GM12878 (cell line): Measurements from ENCODE around the gene DIDO1. TPM values are rescaled to one million over a fixed set of nuclear protein-coding genes. Genes with fewer than 3 reads are reported as not detected.
A peak's percentile ranks its signal among the peaks of the same experiment; 100 is the strongest.

ENCODE experiments used
- BACH1 ChIP-seq: fragments of 450-650 bp; IDR thresholded peaks from 2 replicates; pipeline ENCODE4 v1.6.1; 2017; ENCODE audit warnings: mild to moderate bottlenecking, borderline replicate concordance
- DPF2 ChIP-seq: fragments of 450-650 bp; IDR thresholded peaks from 2 replicates; pipeline ENCODE4 v1.6.1; 2017; ENCODE audit warnings: mild to moderate bottlenecking
- EGR1 ChIP-seq, 2 experiments: IDR thresholded peaks; 1 replicate in 1 of 2; 2 replicates in 1 of 2; pipeline ENCODE4 v1.6.1; 2011 to 2012; ENCODE audit warnings: low read depth in 2 of 2, low read length in 2 of 2, borderline replicate concordance in 1 of 2, mild to moderate bottlenecking in 1 of 2, moderate library complexity in 1 of 2
- ETV6 ChIP-seq, 2 experiments: fragments of 450-650 bp in 1 of 2; IDR thresholded peaks in 1 of 2; conservative IDR thresholded peaks in 1 of 2; 2 replicates each; pipeline ENCODE4 v1.6.1; 2014; ENCODE audit warnings: antibody characterized with exemption in 1 of 2, borderline replicate concordance in 1 of 2, low read depth in 1 of 2, mild to moderate bottlenecking in 1 of 2, moderate library complexity in 1 of 2
- FOS ChIP-seq: IDR thresholded peaks from 3 replicates; pipeline ENCODE4 v1.6.1; 2011; ENCODE audit warnings: borderline replicate concordance; ENCODE audit not compliant: insufficient read length; ENCODE audit errors: extremely low read depth
- IKZF1 ChIP-seq: fragments of 450-650 bp; conservative IDR thresholded peaks from 2 replicates; pipeline ENCODE4 v1.6.1; 2017; ENCODE audit warnings: antibody characterized with exemption, mild to moderate bottlenecking
- LARP7 ChIP-seq: fragments of 450-650 bp; IDR thresholded peaks from 2 replicates; pipeline ENCODE4 v1.6.1; 2017; ENCODE audit warnings: mild to moderate bottlenecking
- MEF2B ChIP-seq: fragments of 450-650 bp; IDR thresholded peaks from 2 replicates; pipeline ENCODE4 v1.6.1; 2018; ENCODE audit warnings: mild to moderate bottlenecking, moderate library complexity; ENCODE audit not compliant: partially characterized antibody, poor library complexity, severe bottlenecking
- NBN ChIP-seq: fragments of 450-650 bp; IDR thresholded peaks from 2 replicates; pipeline ENCODE4 v1.6.1; 2016
- NFIC ChIP-seq: IDR thresholded peaks from 2 replicates; pipeline ENCODE4 v1.6.1; 2012; ENCODE audit warnings: low read depth, mild to moderate bottlenecking, inconsistent platforms, low read length, moderate library complexity
- NR2C1 ChIP-seq: fragments of 450-650 bp; IDR thresholded peaks from 2 replicates; pipeline ENCODE4 v1.6.1; 2017; ENCODE audit warnings: antibody characterized with exemption, mild to moderate bottlenecking, moderate library complexity
- NR2F1 ChIP-seq: fragments of 450-650 bp; conservative IDR thresholded peaks from 2 replicates; pipeline ENCODE4 v1.6.1; 2017; ENCODE audit warnings: mild to moderate bottlenecking
- PAX5 ChIP-seq: IDR thresholded peaks from 2 replicates; pipeline ENCODE4 v1.6.1; 2011; ENCODE audit warnings: low read depth, low read length, borderline replicate concordance
- POU2F2 ChIP-seq: IDR thresholded peaks from 3 replicates; pipeline ENCODE4 v1.6.1; 2011; ENCODE audit warnings: low read depth, mild to moderate bottlenecking, low read length, borderline replicate concordance
- RAD51 ChIP-seq: fragments of 450-650 bp; IDR thresholded peaks from 2 replicates; pipeline ENCODE4 v1.6.1; 2016; ENCODE audit warnings: moderate library complexity, mild to moderate bottlenecking, inconsistent platforms
- RB1 ChIP-seq: fragments of 450-650 bp; formaldehyde crosslinking; IDR thresholded peaks from 2 replicates; pipeline ENCODE4 v1.6.1; 2017; ENCODE audit warnings: mild to moderate bottlenecking, borderline replicate concordance
- SMC3 ChIP-seq: IDR thresholded peaks from 2 replicates; pipeline ENCODE4 v1.6.1; 2011; ENCODE audit warnings: low read length, improper control_type of control experiment, borderline replicate concordance
- TAF1 ChIP-seq: IDR thresholded peaks from 2 replicates; pipeline ENCODE4 v1.6.1; 2011; ENCODE audit warnings: mild to moderate bottlenecking, low read depth, low read length, borderline replicate concordance
- TBL1XR1 ChIP-seq: IDR thresholded peaks from 2 replicates; pipeline ENCODE4 v1.6.1; 2012; ENCODE audit warnings: low read depth, low read length, improper control_type of control experiment
- TCF7 ChIP-seq: IDR thresholded peaks from 2 replicates; pipeline ENCODE4 v1.6.1; 2014; ENCODE audit warnings: antibody characterized with exemption, borderline replicate concordance
- ZNF207 ChIP-seq: fragments of 450-650 bp; IDR thresholded peaks from 2 replicates; pipeline ENCODE4 v1.6.1; 2014; ENCODE audit warnings: antibody characterized with exemption, mild to moderate bottlenecking, borderline replicate concordance
- ZNF217 ChIP-seq: fragments of 450-650 bp; IDR thresholded peaks from 2 replicates; pipeline ENCODE4 v1.6.1; 2017; ENCODE audit warnings: antibody characterized with exemption, mild to moderate bottlenecking
- polyA plus RNA-seq, 11 experiments: library from polyadenylated mRNA; depleted of rRNA in 4 of 11; unstranded in 6 of 11; stranded (reverse) in 5 of 11; fragments of >200 nt; fragmentation: Nextera tagmentation in 4 of 11; fragmentation: Illumina TruSeq in 1 of 11; extraction: Ambion mirVana in 4 of 11; extraction: Trizol in 1 of 11; gene quantifications; 1 replicate in 1 of 11; 2 replicates in 10 of 11; pipeline versions ENCODE4 v1.2.1 to v1.2.3, GENCODE V29; 2011 to 2016; ENCODE audit warnings: inconsistent platforms in 2 of 11, missing spikeins in 2 of 11, low read depth in 1 of 11
- total RNA-seq, 4 experiments: library from RNA; depleted of rRNA in 3 of 4; stranded (reverse); fragments of >200 nt in 3 of 4; fragmentation: Illumina TruSeq in 1 of 4; extraction: Trizol in 1 of 4; gene quantifications; 2 replicates each; pipeline versions ENCODE4 v1.2.1 to v1.2.3, GENCODE V29; 2013 to 2021
- TF ChIP-seq, protein P1 (sequence below): fragments of 450-650 bp; conservative IDR thresholded peaks from 2 replicates; pipeline ENCODE4 v1.6.1; 2017; ENCODE audit warnings: mild to moderate bottlenecking, moderate library complexity
- TF ChIP-seq, protein P2 (sequence below): fragments of 150-350 bp; IDR thresholded peaks from 2 replicates; pipeline ENCODE4 v1.6.1; 2014; ENCODE audit warnings: mild to moderate bottlenecking, low read depth, low read length

DIDO1 gene
- total and polyA plus RNA-seq, 10 of the 15 experiments (the other 5 are each of a cell fraction or from before 2014, with no cell fraction given) = 5.5 to 56.4 (median 38.4) TPM

DNA sequence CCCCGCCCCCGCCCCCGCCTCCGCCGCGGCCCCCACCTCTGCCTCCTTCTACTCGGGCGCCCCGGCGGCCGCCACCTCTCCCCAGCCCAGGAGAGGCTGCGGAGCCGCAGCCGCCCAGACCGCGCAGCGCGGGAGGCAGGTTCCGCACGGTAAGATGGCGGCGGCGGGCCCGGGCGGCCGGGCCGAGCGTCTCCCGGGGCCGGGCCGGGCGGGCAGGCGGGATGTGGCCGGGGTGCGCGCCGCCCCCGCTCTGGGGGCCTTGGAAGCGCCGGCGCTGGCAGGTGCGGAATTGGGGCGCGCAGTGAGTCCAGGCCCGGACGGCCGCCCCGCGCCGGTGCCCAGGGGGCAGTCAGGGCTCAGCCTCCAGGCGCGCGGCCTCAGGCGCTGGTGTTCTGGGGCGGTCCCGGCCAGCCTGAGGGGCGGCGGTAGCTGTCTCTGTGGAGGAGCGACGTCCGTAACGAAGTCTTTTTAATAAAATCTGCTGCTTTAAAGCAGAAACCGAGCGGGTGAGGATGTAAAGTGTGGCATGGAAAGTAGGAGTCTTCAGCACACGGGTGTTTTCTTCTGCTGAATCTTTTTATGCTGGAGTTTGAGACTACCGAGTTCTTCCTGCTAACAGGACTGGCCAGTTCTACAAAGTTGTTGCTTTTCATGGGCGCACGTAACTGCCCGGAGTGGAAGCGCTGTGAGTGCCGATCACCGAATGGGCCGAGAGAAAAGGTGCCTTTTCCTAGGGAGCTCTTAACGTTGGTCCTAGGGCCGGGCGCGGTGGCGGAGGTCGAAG lies 12.0 kb upstream of the DIDO1 start, which contains the start of gene GID8 (continued):
- TF ChIP-seq, protein P1, sequence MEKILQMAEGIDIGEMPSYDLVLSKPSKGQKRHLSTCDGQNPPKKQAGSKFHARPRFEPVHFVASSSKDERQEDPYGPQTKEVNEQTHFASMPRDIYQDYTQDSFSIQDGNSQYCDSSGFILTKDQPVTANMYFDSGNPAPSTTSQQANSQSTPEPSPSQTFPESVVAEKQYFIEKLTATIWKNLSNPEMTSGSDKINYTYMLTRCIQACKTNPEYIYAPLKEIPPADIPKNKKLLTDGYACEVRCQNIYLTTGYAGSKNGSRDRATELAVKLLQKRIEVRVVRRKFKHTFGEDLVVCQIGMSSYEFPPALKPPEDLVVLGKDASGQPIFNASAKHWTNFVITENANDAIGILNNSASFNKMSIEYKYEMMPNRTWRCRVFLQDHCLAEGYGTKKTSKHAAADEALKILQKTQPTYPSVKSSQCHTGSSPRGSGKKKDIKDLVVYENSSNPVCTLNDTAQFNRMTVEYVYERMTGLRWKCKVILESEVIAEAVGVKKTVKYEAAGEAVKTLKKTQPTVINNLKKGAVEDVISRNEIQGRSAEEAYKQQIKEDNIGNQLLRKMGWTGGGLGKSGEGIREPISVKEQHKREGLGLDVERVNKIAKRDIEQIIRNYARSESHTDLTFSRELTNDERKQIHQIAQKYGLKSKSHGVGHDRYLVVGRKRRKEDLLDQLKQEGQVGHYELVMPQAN = peak; percentile 64
- TF ChIP-seq TCF7 (no peak), NR2F1 (peak; percentile 62), IKZF1 (no peak), BACH1 (peak; percentile 50; the same call in 1 of the 2 replicates), FOS (no peak), TAF1 (no peak), TBL1XR1 (no peak), NFIC (no peak), NBN (0 out of 2 replicates have a peak, but pooled peaks have one; percentile 22), ETV6 (conservative IDR thresholded peaks at IDR 0.05 in 1 of 2, IDR thresholded peaks at IDR 0.05 in 1 of 2; ENCODE audit: borderline replicate concordance in 1 of 2, low read depth in 1 of 2) (no peak), NR2C1 (0 out of 2 replicates have a peak, but pooled peaks have one; percentile 14), ZNF217 (0 out of 2 replicates have a peak, but pooled peaks have one; percentile 16), SMC3 (no peak), RB1 (peak; percentile 60; the same call in 1 of the 2 replicates), RAD51 (no peak), POU2F2 (no peak), PAX5 (no peak), EGR1 (IDR thresholded peaks at IDR 0.05; ENCODE audit: borderline replicate concordance in 1 of 2, low read depth in 2 of 2, low read length in 2 of 2) (peak in 1 of 2 experiments; percentile 9; a peak in 2 of 3 replicates), DPF2 (no peak; the same call in 1 of the 2 replicates), LARP7 (peak; percentile 91), MEF2B (no peak), ZNF207 (no peak)
- TF ChIP-seq, protein P2, sequence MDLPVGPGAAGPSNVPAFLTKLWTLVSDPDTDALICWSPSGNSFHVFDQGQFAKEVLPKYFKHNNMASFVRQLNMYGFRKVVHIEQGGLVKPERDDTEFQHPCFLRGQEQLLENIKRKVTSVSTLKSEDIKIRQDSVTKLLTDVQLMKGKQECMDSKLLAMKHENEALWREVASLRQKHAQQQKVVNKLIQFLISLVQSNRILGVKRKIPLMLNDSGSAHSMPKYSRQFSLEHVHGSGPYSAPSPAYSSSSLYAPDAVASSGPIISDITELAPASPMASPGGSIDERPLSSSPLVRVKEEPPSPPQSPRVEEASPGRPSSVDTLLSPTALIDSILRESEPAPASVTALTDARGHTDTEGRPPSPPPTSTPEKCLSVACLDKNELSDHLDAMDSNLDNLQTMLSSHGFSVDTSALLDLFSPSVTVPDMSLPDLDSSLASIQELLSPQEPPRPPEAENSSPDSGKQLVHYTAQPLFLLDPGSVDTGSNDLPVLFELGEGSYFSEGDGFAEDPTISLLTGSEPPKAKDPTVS = no peak
- TF ChIP-seq, all 136 proteins: peak for 14
